ENCODE measurements around the gene TH.

TH gene

GRCh38 chr11:2147391-2147790, 24.2 kb downstream of the TH start:
- no peaks in the 10 kb centered on the region for H3K4me1 ChIP-seq (ENCODE audit: insufficient read depth, low read length, severe bottlenecking)
- no peaks in the 10 kb centered on the region for H3K9me3 ChIP-seq (ENCODE audit: low read length)

DNA sequence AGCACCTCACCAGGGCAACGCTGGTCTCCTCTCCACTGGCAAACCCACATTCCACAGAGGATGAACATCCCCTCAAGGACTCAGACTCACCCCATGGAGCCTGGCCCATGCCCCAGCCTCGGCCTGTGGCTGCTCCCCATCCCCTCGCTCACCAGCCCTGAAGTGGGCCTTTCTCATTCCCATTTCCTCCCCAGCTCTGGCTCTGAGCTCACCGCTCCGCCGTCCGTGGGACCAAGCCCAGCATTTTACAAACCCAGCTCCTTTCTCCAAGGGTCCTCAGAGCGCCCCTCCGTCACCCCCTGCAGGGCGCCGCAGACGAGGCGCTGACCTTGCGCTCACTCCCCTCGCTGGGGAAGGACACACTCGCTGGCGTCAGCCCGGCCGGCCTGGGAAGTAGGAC, 25.6 kb downstream of the TH start:
- Histone ChIP-seq H3K27ac (ENCODE audit: low read depth, low read length, poor library complexity, severe bottlenecking) (no peak overlapping the region), H3K4me3 (ENCODE audit: low read depth, low read length, poor library complexity, severe bottlenecking) (no peak overlapping the region), H3K4me1 (ENCODE audit: insufficient read depth, low read length, severe bottlenecking) (no peaks in the 10 kb centered on the region), H4K20me1 (ENCODE audit: insufficient read depth, low read length) (no peaks in the 10 kb centered on the region), H3K4me2 (ENCODE audit: low read length) (no peak overlapping the region), H3K9me3 (ENCODE audit: low read length) (no peaks in the 10 kb centered on the region), H2AFZ (ENCODE audit: low read length) (no peak overlapping the region), H3K79me2 (ENCODE audit: insufficient read depth, low read length) (no peaks in the 10 kb centered on the region), H3K36me3 (ENCODE audit: insufficient read depth, low read length) (no peaks in the 10 kb centered on the region), H3F3A (ENCODE audit: insufficient read depth, low read length) (no peaks in the 10 kb centered on the region), H3K9me2 (ENCODE audit: low read depth, low read length) (no peaks in the 10 kb centered on the region), H3K9ac (ENCODE audit: low read length) (no peak overlapping the region), H3K27me3 (ENCODE audit: insufficient read depth, low read length) (peaks cover 3% of the 10 kb centered on the region; the same call in 1 of the 2 replicates)
- no peak for TF ChIP-seq EZH2 (IDR thresholded peaks at IDR 0.05; ENCODE audit: borderline replicate concordance, low read length)
- TF ChIP-seq, protein P1, sequence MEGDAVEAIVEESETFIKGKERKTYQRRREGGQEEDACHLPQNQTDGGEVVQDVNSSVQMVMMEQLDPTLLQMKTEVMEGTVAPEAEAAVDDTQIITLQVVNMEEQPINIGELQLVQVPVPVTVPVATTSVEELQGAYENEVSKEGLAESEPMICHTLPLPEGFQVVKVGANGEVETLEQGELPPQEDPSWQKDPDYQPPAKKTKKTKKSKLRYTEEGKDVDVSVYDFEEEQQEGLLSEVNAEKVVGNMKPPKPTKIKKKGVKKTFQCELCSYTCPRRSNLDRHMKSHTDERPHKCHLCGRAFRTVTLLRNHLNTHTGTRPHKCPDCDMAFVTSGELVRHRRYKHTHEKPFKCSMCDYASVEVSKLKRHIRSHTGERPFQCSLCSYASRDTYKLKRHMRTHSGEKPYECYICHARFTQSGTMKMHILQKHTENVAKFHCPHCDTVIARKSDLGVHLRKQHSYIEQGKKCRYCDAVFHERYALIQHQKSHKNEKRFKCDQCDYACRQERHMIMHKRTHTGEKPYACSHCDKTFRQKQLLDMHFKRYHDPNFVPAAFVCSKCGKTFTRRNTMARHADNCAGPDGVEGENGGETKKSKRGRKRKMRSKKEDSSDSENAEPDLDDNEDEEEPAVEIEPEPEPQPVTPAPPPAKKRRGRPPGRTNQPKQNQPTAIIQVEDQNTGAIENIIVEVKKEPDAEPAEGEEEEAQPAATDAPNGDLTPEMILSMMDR (IDR thresholded peaks at IDR 0.05; ENCODE audit: low read length) = no peak

More at GRCh38 chr11:2147391-2147790, 24.2 kb downstream of the TH start:
- Histone ChIP-seq H3K9ac (ENCODE audit: low read length) (no peak overlapping the region), H3F3A (ENCODE audit: insufficient read depth, low read length) (no peaks in the 10 kb centered on the region), H3K36me3 (ENCODE audit: insufficient read depth, low read length) (no peaks in the 10 kb centered on the region), H3K27me3 (ENCODE audit: insufficient read depth, low read length) (peaks cover 3% of the 10 kb centered on the region; the same call in 1 of the 2 replicates), H3K27ac (ENCODE audit: low read depth, low read length, poor library complexity, severe bottlenecking) (no peak overlapping the region), H3K9me2 (ENCODE audit: low read depth, low read length) (no peaks in the 10 kb centered on the region), H2AFZ (ENCODE audit: low read length) (no peak overlapping the region), H3K79me2 (ENCODE audit: insufficient read depth, low read length) (no peaks in the 10 kb centered on the region), H4K20me1 (ENCODE audit: insufficient read depth, low read length) (no peaks in the 10 kb centered on the region), H3K4me3 (ENCODE audit: low read depth, low read length, poor library complexity, severe bottlenecking) (no peak overlapping the region), H3K4me2 (ENCODE audit: low read length) (no peak overlapping the region)
- TF ChIP-seq, protein P1 (IDR thresholded peaks at IDR 0.05; ENCODE audit: low read length) = no peak
- TF ChIP-seq EZH2 (IDR thresholded peaks at IDR 0.05; ENCODE audit: borderline replicate concordance, low read length) = no peak

GRCh38 chr11:2144544-2145248, 26.9 kb downstream of the TH start:
- no peak for TF ChIP-seq EZH2 (IDR thresholded peaks at IDR 0.05; ENCODE audit: borderline replicate concordance, low read length)
- TF ChIP-seq, protein P1 (IDR thresholded peaks at IDR 0.05; ENCODE audit: low read length) = no peak
- H4K20me1 ChIP-seq (ENCODE audit: insufficient read depth, low read length) = no peaks in the 10 kb centered on the region
- H3K27ac ChIP-seq (ENCODE audit: low read depth, low read length, poor library complexity, severe bottlenecking) = no peak overlapping the region
- no peaks in the 10 kb centered on the region for H3K79me2 ChIP-seq (ENCODE audit: insufficient read depth, low read length)
- H3K9me2 ChIP-seq (ENCODE audit: low read depth, low read length) = no peaks in the 10 kb centered on the region
- no peaks in the 10 kb centered on the region for H3K4me1 ChIP-seq (ENCODE audit: insufficient read depth, low read length, severe bottlenecking)
- H3F3A ChIP-seq (ENCODE audit: insufficient read depth, low read length) = no peaks in the 10 kb centered on the region
- no peak overlapping the region for H3K4me2 ChIP-seq (ENCODE audit: low read length)
- no peaks in the 10 kb centered on the region for H3K36me3 ChIP-seq (ENCODE audit: insufficient read depth, low read length)
- no peak overlapping the region for H3K9ac ChIP-seq (ENCODE audit: low read length)
- no peak overlapping the region for H3K4me3 ChIP-seq (ENCODE audit: low read depth, low read length, poor library complexity, severe bottlenecking)
- H3K9me3 ChIP-seq (ENCODE audit: low read length) = no peaks in the 10 kb centered on the region
- H3K27me3 ChIP-seq (ENCODE audit: insufficient read depth, low read length) = peaks cover 3% of the 10 kb centered on the region; the same call in 1 of the 2 replicates
- no peak overlapping the region for H2AFZ ChIP-seq (ENCODE audit: low read length)
